GM20000 (cell line): Measurements from ENCODE around the gene BUD31.

Experiments used
- DNase-seq: peaks from one replicate; pipeline ENCODE4 v3.0.0; 2012; ENCODE audit warnings: low spot score
- CTCF ChIP-seq: IDR thresholded peaks from 2 replicates; pipeline ENCODE4 v1.5.1; 2012; ENCODE audit warnings: mild to moderate bottlenecking, control low read depth; ENCODE audit errors: extremely low read depth, missing control alignments

Gene BUD31

GRCh38 chr7:99440195-99440594, 31.4 kb downstream of the BUD31 start:
- DNase-seq, result no peak
- no peak for TF ChIP-seq CTCF

GRCh38 chr7:99446096-99446495, 37.3 kb downstream of the BUD31 start:
- no peak for DNase-seq
- TF ChIP-seq CTCF, result no peak

- TF ChIP-seq CTCF, result no peak
- no peak for DNase-seq
Observed at GRCh38 chr7:99447943-99448342, 39.2 kb downstream of the BUD31 start.

- no peak for TF ChIP-seq CTCF
Observed at GRCh38 chr7:99448855-99449254, 40.1 kb downstream of the BUD31 start.

GRCh38 chr7:99449326-99449725, 40.6 kb downstream of the BUD31 start:
- TF ChIP-seq CTCF, result no peak

More at GRCh38 chr7:99448855-99449254, 40.1 kb downstream of the BUD31 start:
- no peak for DNase-seq

GRCh38 chr7:99451936-99452335, 43.2 kb downstream of the BUD31 start:
- TF ChIP-seq CTCF, result no peak
- DNase-seq, result no peak

More at GRCh38 chr7:99449326-99449725, 40.6 kb downstream of the BUD31 start:
- DNase-seq, result no peak

GRCh38 chr7:99452541-99452940, 43.8 kb downstream of the BUD31 start:
- no peak for DNase-seq
- TF ChIP-seq CTCF, result no peak

GRCh38 chr7:99453105-99453504, 44.3 kb downstream of the BUD31 start:
- TF ChIP-seq CTCF, result no peak
- no peak for DNase-seq
